GM19452 (cell line): ENCODE data around the gene DNPEP.
"Not testable (repeated sequence)": the region's sequence is repeated elsewhere in the genome, so short reads cannot be mapped to it uniquely, and the experiment has no call there.

ENCODE experiments used
- ATAC-seq: cut with Tn5 transposase; IDR thresholded peaks from one replicate; pipeline ENCODE4 v1.9.1; 2021; ENCODE audit not compliant: unreplicated experiment

The DNPEP gene

GRCh38 chr2:219402665-219403515, 15.2 kb upstream of the DNPEP start:
- no peak for ATAC-seq

- ATAC-seq, result no peak
These were observed 13.9 kb upstream of the DNPEP start for GRCh38 chr2:219401606-219402005.

GRCh38 chr2:219400562-219400961, 12.8 kb upstream of the DNPEP start:
- ATAC-seq, result no peak

GRCh38 chr2:219399716-219400478, 12.2 kb upstream of the DNPEP start:
- no peak for ATAC-seq

- no peak for ATAC-seq
These were observed 11.1 kb upstream of the DNPEP start for GRCh38 chr2:219398721-219399363.

- no peak for ATAC-seq
These were observed 9.2 kb upstream of the DNPEP start for GRCh38 chr2:219396863-219397457.

GRCh38 chr2:219395609-219396008, 7.9 kb upstream of the DNPEP start:
- no peak for ATAC-seq

- not testable (repeated sequence) for ATAC-seq
These were observed 7.3 kb upstream of the DNPEP start for GRCh38 chr2:219395056-219395455.

- ATAC-seq, result no peak
These were observed 5.0 kb upstream of the DNPEP start for GRCh38 chr2:219392754-219393153.

GRCh38 chr2:219388907-219389156, 1.1 kb upstream of the DNPEP start:
- no peak for ATAC-seq

GRCh38 chr2:219388121-219388906, 602 bp upstream of the DNPEP start:
- ATAC-seq, result peak; percentile 86

GRCh38 chr2:219386532-219387280, 1.0 kb downstream of the DNPEP start:
- ATAC-seq, result no peak

- ATAC-seq, result no peak
These were observed 1.7 kb downstream of the DNPEP start for GRCh38 chr2:219385958-219386520.

- ATAC-seq, result no peak
These were observed 2.9 kb downstream of the DNPEP start for GRCh38 chr2:219384859-219385258.

- ATAC-seq, result no peak
These were observed 3.5 kb downstream of the DNPEP start for GRCh38 chr2:219384083-219384713.

GRCh38 chr2:219381448-219381847, 6.3 kb downstream of the DNPEP start:
- ATAC-seq, result no peak

- ATAC-seq, result no peak
These were observed 6.8 kb downstream of the DNPEP start for GRCh38 chr2:219380926-219381325.

GRCh38 chr2:219378163-219378851, 9.4 kb downstream of the DNPEP start:
- ATAC-seq, result no peak

- no peak for ATAC-seq
These were observed 18.3 kb downstream of the DNPEP start for GRCh38 chr2:219369447-219369861.
